Spleen (tissue), 7 donors: ENCODE measurements around the gene TPD52L2.

Source experiments
- CTCF ChIP-seq, 11 experiments: fragments of 200-600 bp in 7 of 11; fragments of 450-650 bp in 4 of 11; sonication (generic) in 4 of 11; IDR thresholded peaks in 8 of 11; conservative IDR thresholded peaks in 3 of 11; 1 replicate in 7 of 11; 2 replicates in 4 of 11; pipeline versions ENCODE4 v1.4.0 to v1.8.0; 2016 to 2021; ENCODE audit warnings: antibody characterized with exemption in 11 of 11, inconsistent platforms in 4 of 11, mild to moderate bottlenecking in 1 of 11
- POLR2A ChIP-seq, 3 donors: fragments of 450-650 bp; IDR thresholded peaks; one replicate each; pipeline ENCODE4 v1.5.1; 2017; ENCODE audit warnings: antibody characterized with exemption in 3 of 3, mild to moderate bottlenecking in 1 of 3
- POLR2AphosphoS5 ChIP-seq, 3 donors: sonication (generic); formaldehyde crosslinking; IDR thresholded peaks; one replicate each; pipeline ENCODE4 v1.5.1; 2017; ENCODE audit warnings: antibody characterized with exemption in 3 of 3
- donor health status: DM: no; HTN: no; CAD: no; lungs with moderate emphysema.
- donor health status: DM: no; HTN: no; CAD: no.
- donor health status: DM: no; HTN: no; CAD: no.

GRCh38 chr20:63825331-63826118 lies 39.5 kb upstream of the TPD52L2 start:
- TF ChIP-seq CTCF (IDR thresholded peaks at IDR 0.05 in 8 of 11, conservative IDR thresholded peaks at IDR 0.05 in 3 of 11) (no peak), POLR2AphosphoS5 (IDR thresholded peaks at IDR 0.05) (no peak), POLR2A (IDR thresholded peaks at IDR 0.05) (no peak)
